HepG2 (cell line): ENCODE results near the gene DGUOK. TPM values are rescaled to one million over a fixed set of nuclear protein-coding genes. Genes with fewer than 3 reads are reported as not detected.

ENCODE experiments used
- ATAC-seq: fragments of 200-7000 bp; cut with Tn5 transposase; 3 replicates; pipeline ENCODE4 v1.9.1; 2020; ENCODE audit warnings: mild to moderate bottlenecking, moderate library complexity
- BruUV-seq: library from RNA; stranded (reverse); fragments of 400-500 nt; replicated peaks from 2 replicates; lab custom pipeline; 2021; lab: Mats Ljungman, UMichigan
- CTCF ChIA-PET: fragments of 300-600 bp; formaldehyde crosslinking; extraction: SDS; loops from one replicate; lab custom pipeline; 2021; ENCODE audit warnings: low total read pairs, inconsistent platforms, low intra/inter-chr PET ratio; lab: Yijun Ruan, JAX
- POLR2A ChIA-PET: fragments of 350-600 bp; sonication (Branson Sonifier 250); formaldehyde crosslinking; loops from one replicate; lab custom pipeline; 2020; ENCODE audit warnings: antibody characterized with exemption, inconsistent platforms; lab: Yijun Ruan, JAX
- DNase-seq: peaks from one replicate; pipeline ENCODE4 v3.0.0-alpha.2; 2015; ENCODE audit warnings: low spot score
- FAIRE-seq: peaks from 3 replicates; lab custom pipeline; 2011; peaks lifted over from hg19 to GRCh38; lab: Jason Lieb, UNC
- H2AFZ ChIP-seq: one replicate; pipeline ENCODE4 v1.6.1; 2011; ENCODE audit warnings: low read length, inconsistent platforms
- H3K27ac ChIP-seq: fragments of 300-600 bp; 3 replicates; pipeline ENCODE4 v1.8.0; 2011; ENCODE audit warnings: mixed run types, mild to moderate bottlenecking, mixed read lengths, low read length, inconsistent platforms; ENCODE audit not compliant: insufficient read depth; ENCODE audit errors: extremely low read length
- H3K27me3 ChIP-seq, 2 experiments: fragments of 200-600 bp in 1 of 2; 2 replicates in 1 of 2; 3 replicates in 1 of 2; pipeline versions ENCODE4 v1.6.0 to v1.8.0; 2011; ENCODE audit warnings: low read length in 2 of 2, mild to moderate bottlenecking in 2 of 2, moderate library complexity in 2 of 2, inconsistent platforms in 1 of 2; ENCODE audit not compliant: insufficient read depth in 2 of 2, control insufficient read depth in 1 of 2
- H3K36me3 ChIP-seq, 2 experiments: fragments of 200-600 bp in 1 of 2; replicated peaks in 1 of 2; 2 replicates in 1 of 2; 3 replicates in 1 of 2; pipeline versions ENCODE4 v1.5.1 to v1.8.0; 2011; ENCODE audit warnings: low read length in 2 of 2, inconsistent platforms in 1 of 2; ENCODE audit not compliant: insufficient read depth in 2 of 2, control insufficient read depth in 1 of 2
- H3K4me1 ChIP-seq: 2 replicates; pipeline ENCODE4 v1.5.1; 2012; ENCODE audit warnings: low read length, inconsistent platforms; ENCODE audit not compliant: insufficient read depth
- H3K4me2 ChIP-seq: 2 replicates; pipeline ENCODE4 v1.6.0; 2011; ENCODE audit warnings: low read depth, low read length, inconsistent platforms
- H3K4me3 ChIP-seq, 3 experiments: fragments of 200-600 bp in 1 of 3; sonication (generic), shearing (Covaris generic) in 1 of 3; replicated peaks in 1 of 3; 2 replicates each; pipeline ENCODE4 v1.5.1; 2011 to 2016; ENCODE audit warnings: low read length in 3 of 3, inconsistent platforms in 2 of 3, low read depth in 2 of 3, mild to moderate bottlenecking in 2 of 3, control low read depth in 1 of 3, mixed read lengths in 1 of 3; ENCODE audit not compliant: insufficient read depth in 1 of 3
- H3K79me2 ChIP-seq: one replicate; pipeline ENCODE4 v1.6.1; 2011; ENCODE audit warnings: low read length, inconsistent platforms; ENCODE audit not compliant: insufficient read depth
- H3K9ac ChIP-seq: 2 replicates; pipeline ENCODE4 v1.6.0; 2011; ENCODE audit warnings: mild to moderate bottlenecking, low read depth, low read length, inconsistent platforms; ENCODE audit not compliant: insufficient read depth
- H3K9me3 ChIP-seq: 2 replicates; pipeline ENCODE4 v1.5.1; 2012; ENCODE audit warnings: mild to moderate bottlenecking, low read length
- H4K20me1 ChIP-seq: 2 replicates; pipeline ENCODE4 v1.6.0; 2011; ENCODE audit warnings: inconsistent platforms, mild to moderate bottlenecking, low read length, moderate library complexity; ENCODE audit not compliant: insufficient read depth
- BRD4 ChIP-seq: sonication (generic); formaldehyde crosslinking; IDR thresholded peaks from 2 replicates; pipeline ENCODE4 v1.4.0; 2020; ENCODE audit warnings: missing genetic modification reagents
- KLF13 ChIP-seq: sonication (generic); formaldehyde crosslinking; IDR thresholded peaks from 2 replicates; pipeline ENCODE4 v1.4.0; 2020; ENCODE audit warnings: mild to moderate bottlenecking, missing genetic modification reagents
- MEIS2 ChIP-seq: sonication (generic); formaldehyde crosslinking; IDR thresholded peaks from 2 replicates; pipeline ENCODE4 v1.9.0; 2021; ENCODE audit warnings: mild to moderate bottlenecking, missing genetic modification reagents
- POLR2AphosphoS5 ChIP-seq: IDR thresholded peaks from 2 replicates; pipeline ENCODE4 v1.6.1; 2012; ENCODE audit warnings: low read depth, low read length
- PTBP1 ChIP-seq: fragments of 200-400 bp; formaldehyde crosslinking; IDR thresholded peaks from 2 replicates; pipeline ENCODE4 v1.6.1; 2018; ENCODE audit warnings: low read length, low read depth; ENCODE audit not compliant: poor library complexity, severe bottlenecking
- SIN3B ChIP-seq: fragments of 150-350 bp; IDR thresholded peaks from 2 replicates; pipeline ENCODE4 v1.6.1; 2014; ENCODE audit warnings: low read length
- SKI ChIP-seq: fragments of 450-650 bp; IDR thresholded peaks from one replicate; pipeline ENCODE4 v1.6.1; 2018; ENCODE audit warnings: mild to moderate bottlenecking; ENCODE audit not compliant: partially characterized antibody
- SRY ChIP-seq: sonication (generic); formaldehyde crosslinking; IDR thresholded peaks from 2 replicates; pipeline ENCODE4 v1.8.0; 2022; ENCODE audit warnings: mild to moderate bottlenecking, missing genetic modification reagents
- XRCC5 ChIP-seq: fragments of 200-400 bp; formaldehyde crosslinking; optimal IDR thresholded peaks from 2 replicates; pipeline ENCODE3; 2017; ENCODE audit warnings: mild to moderate bottlenecking, low read length
- ZNF138 ChIP-seq: sonication (generic); formaldehyde crosslinking; IDR thresholded peaks from 2 replicates; pipeline ENCODE4 v1.5.0; 2020; ENCODE audit warnings: mild to moderate bottlenecking, low read depth, missing genetic modification reagents
- ZNF317 ChIP-seq: sonication (generic); formaldehyde crosslinking; IDR thresholded peaks from 2 replicates; pipeline ENCODE4 v1.5.0; 2020; ENCODE audit warnings: mild to moderate bottlenecking, missing genetic modification reagents
- ZNF589 ChIP-seq: sonication (generic); formaldehyde crosslinking; conservative IDR thresholded peaks from 2 replicates; pipeline ENCODE4 v1.8.0; 2022; ENCODE audit warnings: mild to moderate bottlenecking, moderate library complexity, missing genetic modification reagents
- ZNF644 ChIP-seq: IDR thresholded peaks from 2 replicates; pipeline ENCODE4 v1.6.1; 2016; ENCODE audit warnings: low read depth
- ZNF780A ChIP-seq: sonication (generic); formaldehyde crosslinking; IDR thresholded peaks from 2 replicates; pipeline ENCODE4 v1.8.0; 2022; ENCODE audit warnings: mild to moderate bottlenecking, missing genetic modification reagents, moderate library complexity
- WGBS: methylation state at CpG from one replicate; pipeline ENCODE4 v1.1.6; 2017; ENCODE audit warnings: low lambda C conversion rate; 5-methylcytosine and 5-hydroxymethylcytosine counted together
- in situ Hi-C: cut with HindIII; loops from 2 replicates; pipeline ENCODE4 v1.10.0; 2017; ENCODE audit warnings: low pct_unique_long_range_greater_than_20kb; ENCODE audit not compliant: extremely low pct_ligation_motif_present
- intact Hi-C: fragments of 100-400 bp; cut with micrococcal nuclease; formaldehyde crosslinking; loops from one replicate; pipeline ENCODE4 v1.10.0; 2022; ENCODE audit not compliant: unreplicated experiment
- polyA plus RNA-seq, 8 experiments: library from polyadenylated mRNA; depleted of rRNA in 3 of 8; stranded (reverse) in 7 of 8; unstranded in 1 of 8; fragments of >200 nt; fragmentation: Illumina TruSeq in 4 of 8; extraction: Trizol in 4 of 8; gene quantifications; 2 replicates each; pipeline versions ENCODE4 v1.2.1 to v1.2.3, GENCODE V29; 2011 to 2016; ENCODE audit warnings: low read depth in 4 of 8, missing spikeins in 1 of 8, mixed read lengths in 1 of 8; ENCODE audit not compliant: insufficient read depth in 1 of 8
- total RNA-seq, 5 experiments: library from RNA; depleted of rRNA; stranded (reverse); fragments of >200 nt; fragmentation: Illumina TruSeq; extraction: Trizol; gene quantifications; 2 replicates each; pipeline ENCODE4 v1.2.3, GENCODE V29; 2016; ENCODE audit warnings: low read depth in 1 of 5
- TF ChIP-seq, protein P1 (sequence below): sonication (generic); formaldehyde crosslinking; IDR thresholded peaks from 2 replicates; pipeline ENCODE4 v1.8.0; 2022; ENCODE audit warnings: missing genetic modification reagents, mild to moderate bottlenecking, borderline replicate concordance
- TF ChIP-seq, protein P2 (sequence below): IDR thresholded peaks from 2 replicates; pipeline ENCODE4 v1.6.1; 2016
- TF ChIP-seq, protein P3 (sequence below): sonication (generic); formaldehyde crosslinking; IDR thresholded peaks from 2 replicates; pipeline ENCODE4 v1.5.1; 2020; ENCODE audit warnings: missing genetic modification reagents, mild to moderate bottlenecking, borderline replicate concordance

DGUOK gene
- total and polyA plus RNA-seq, 2 of the 13 experiments (the other 11 are each of a cell fraction or from before 2014, with no cell fraction given), result 105 to 137 TPM

DNA sequence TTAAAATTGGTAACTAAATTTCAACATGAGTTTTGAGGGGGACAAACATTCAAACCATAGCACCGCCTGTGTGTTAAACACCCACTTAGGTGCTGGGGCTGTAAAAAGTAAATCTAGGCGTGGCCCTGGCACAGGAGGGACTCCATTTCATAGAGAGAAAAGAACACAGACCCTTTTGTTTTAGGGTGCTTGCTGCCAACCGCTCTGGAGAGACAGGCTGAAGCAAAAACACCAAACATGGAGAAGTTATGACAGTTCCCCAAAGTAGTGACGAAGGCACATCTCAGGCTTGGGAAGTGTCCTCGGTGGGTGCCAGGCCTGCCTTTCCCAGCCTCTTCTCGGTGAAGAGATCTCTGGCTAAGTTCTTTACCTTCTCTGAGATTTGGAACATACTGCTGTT, 28.7 kb upstream of the DGUOK start:
- no peak overlapping the region for H3K4me2 ChIP-seq
- TF ChIP-seq SKI, result no peak
- no peak for TF ChIP-seq PTBP1
- no peak for TF ChIP-seq SIN3B
- TF ChIP-seq ZNF780A (CRISPR knock-in tag), result no peak
- TF ChIP-seq KLF13 (CRISPR knock-in tag), result no peak
- no peak for TF ChIP-seq XRCC5
- no peak for TF ChIP-seq ZNF589 (CRISPR knock-in tag)
- TF ChIP-seq, protein P1, sequence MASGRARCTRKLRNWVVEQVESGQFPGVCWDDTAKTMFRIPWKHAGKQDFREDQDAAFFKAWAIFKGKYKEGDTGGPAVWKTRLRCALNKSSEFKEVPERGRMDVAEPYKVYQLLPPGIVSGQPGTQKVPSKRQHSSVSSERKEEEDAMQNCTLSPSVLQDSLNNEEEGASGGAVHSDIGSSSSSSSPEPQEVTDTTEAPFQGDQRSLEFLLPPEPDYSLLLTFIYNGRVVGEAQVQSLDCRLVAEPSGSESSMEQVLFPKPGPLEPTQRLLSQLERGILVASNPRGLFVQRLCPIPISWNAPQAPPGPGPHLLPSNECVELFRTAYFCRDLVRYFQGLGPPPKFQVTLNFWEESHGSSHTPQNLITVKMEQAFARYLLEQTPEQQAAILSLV (CRISPR knock-in tag), result no peak
- TF ChIP-seq, protein P2, sequence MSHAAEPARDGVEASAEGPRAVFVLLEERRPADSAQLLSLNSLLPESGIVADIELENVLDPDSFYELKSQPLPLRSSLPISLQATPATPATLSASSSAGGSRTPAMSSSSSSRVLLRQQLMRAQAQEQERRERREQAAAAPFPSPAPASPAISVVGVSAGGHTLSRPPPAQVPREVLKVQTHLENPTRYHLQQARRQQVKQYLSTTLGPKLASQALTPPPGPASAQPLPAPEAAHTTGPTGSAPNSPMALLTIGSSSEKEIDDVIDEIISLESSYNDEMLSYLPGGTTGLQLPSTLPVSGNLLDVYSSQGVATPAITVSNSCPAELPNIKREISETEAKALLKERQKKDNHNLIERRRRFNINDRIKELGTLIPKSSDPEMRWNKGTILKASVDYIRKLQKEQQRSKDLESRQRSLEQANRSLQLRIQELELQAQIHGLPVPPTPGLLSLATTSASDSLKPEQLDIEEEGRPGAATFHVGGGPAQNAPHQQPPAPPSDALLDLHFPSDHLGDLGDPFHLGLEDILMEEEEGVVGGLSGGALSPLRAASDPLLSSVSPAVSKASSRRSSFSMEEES (CRISPR knock-in tag), result no peak
- TF ChIP-seq MEIS2 (CRISPR knock-in tag), result no peak
- TF ChIP-seq, protein P3, sequence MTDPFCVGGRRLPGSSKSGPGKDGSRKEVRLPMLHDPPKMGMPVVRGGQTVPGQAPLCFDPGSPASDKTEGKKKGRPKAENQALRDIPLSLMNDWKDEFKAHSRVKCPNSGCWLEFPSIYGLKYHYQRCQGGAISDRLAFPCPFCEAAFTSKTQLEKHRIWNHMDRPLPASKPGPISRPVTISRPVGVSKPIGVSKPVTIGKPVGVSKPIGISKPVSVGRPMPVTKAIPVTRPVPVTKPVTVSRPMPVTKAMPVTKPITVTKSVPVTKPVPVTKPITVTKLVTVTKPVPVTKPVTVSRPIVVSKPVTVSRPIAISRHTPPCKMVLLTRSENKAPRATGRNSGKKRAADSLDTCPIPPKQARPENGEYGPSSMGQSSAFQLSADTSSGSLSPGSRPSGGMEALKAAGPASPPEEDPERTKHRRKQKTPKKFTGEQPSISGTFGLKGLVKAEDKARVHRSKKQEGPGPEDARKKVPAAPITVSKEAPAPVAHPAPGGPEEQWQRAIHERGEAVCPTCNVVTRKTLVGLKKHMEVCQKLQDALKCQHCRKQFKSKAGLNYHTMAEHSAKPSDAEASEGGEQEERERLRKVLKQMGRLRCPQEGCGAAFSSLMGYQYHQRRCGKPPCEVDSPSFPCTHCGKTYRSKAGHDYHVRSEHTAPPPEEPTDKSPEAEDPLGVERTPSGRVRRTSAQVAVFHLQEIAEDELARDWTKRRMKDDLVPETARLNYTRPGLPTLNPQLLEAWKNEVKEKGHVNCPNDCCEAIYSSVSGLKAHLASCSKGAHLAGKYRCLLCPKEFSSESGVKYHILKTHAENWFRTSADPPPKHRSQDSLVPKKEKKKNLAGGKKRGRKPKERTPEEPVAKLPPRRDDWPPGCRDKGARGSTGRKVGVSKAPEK (CRISPR knock-in tag), result no peak
- no peak for TF ChIP-seq ZNF644 (CRISPR knock-in tag)
- no peak for TF ChIP-seq POLR2AphosphoS5
- no peak for TF ChIP-seq BRD4
- TF ChIP-seq ZNF317 (CRISPR knock-in tag), result no peak
- TF ChIP-seq SRY (CRISPR knock-in tag), result no peak
- TF ChIP-seq ZNF138 (CRISPR knock-in tag), result no peak

More for the DNA sequence above, 28.7 kb upstream of the DGUOK start:
- H3K27ac ChIP-seq, result no peak overlapping the region
- H2AFZ ChIP-seq, result no peak overlapping the region
- ChIA-PET CTCF (no interaction called here), POLR2A (interaction anchor here (0.6 kb wide), 1 partner anchor 222 kb away, joined by 3 read pairs; no protein-coding TSS in a partner anchor)
- no peaks in the 10 kb centered on the region for H3K9me3 ChIP-seq
- DNase-seq (no peak), FAIRE-seq (no peak), ATAC-seq (no peak)
- H3K4me3 ChIP-seq, result no peak overlapping the region
- no peaks in the 10 kb centered on the region for H3K36me3 ChIP-seq
- in situ Hi-C loops, result no loop called here
- no peak overlapping the region for H3K9ac ChIP-seq
- no peaks in the 10 kb centered on the region for H4K20me1 ChIP-seq
- peaks cover 8 to 73% of the 10 kb centered on the region in 2 experiments; a peak in 4 of 5 replicates for H3K27me3 ChIP-seq
- peaks cover 16% of the 10 kb centered on the region for H3K4me1 ChIP-seq
- no TSS peak for BruUV-seq
- intact Hi-C loops, result no loop called here
- no peaks in the 10 kb centered on the region for H3K79me2 ChIP-seq
- 37% methylated on average over 5 of the region's 6 CpGs for whole genome bisulfite sequencing
